Naive thymus-derived CD8-positive, alpha-beta T cell (primary cell): Measurements from ENCODE around the gene CCT6A. TPM values are rescaled to one million over a fixed set of nuclear protein-coding genes. Genes with fewer than 3 reads are reported as not detected.
A peak's percentile ranks its signal among the peaks of the same experiment; 100 is the strongest.
"Not testable (repeated sequence)": the region's sequence is repeated elsewhere in the genome, so short reads cannot be mapped to it uniquely, and the experiment has no call there.

ENCODE experiments used
- ATAC-seq, 2 donors: fragments of 150-1000 bp; cut with Tn5 transposase in 1 of 2; sonication (Bioruptor Pico), chemical (Tn5 transposase) in 1 of 2; 1 replicate in 1 of 2; 2 replicates in 1 of 2; pipeline ENCODE4 v1.10.0; 2021; ENCODE audit warnings: mild to moderate bottlenecking in 2 of 2, moderate library complexity in 2 of 2
- POLR2A ChIA-PET: fragments of 350-600 bp; sonication (Branson Sonifier 250); formaldehyde crosslinking; loops from one replicate; lab custom pipeline; 2021; ENCODE audit warnings: antibody characterized with exemption; lab: Charles Lee
- DNase-seq, 10 donors: peaks; one replicate each; pipeline versions ENCODE4 v3.0.0 to v3.0.0-alpha.2; 2020 to 2022
- H3K27ac Mint-ChIP-seq, 10 donors: one replicate each; pipeline ENCODE4 v1.8.0; 2020 to 2022; ENCODE audit warnings: mild to moderate bottlenecking in 10 of 10, mixed read lengths in 10 of 10, moderate library complexity in 4 of 10, inconsistent platforms in 1 of 10
- H3K27me3 Mint-ChIP-seq, 5 donors: one replicate each; pipeline ENCODE4 v1.8.0; 2021 to 2022; ENCODE audit warnings: mixed read lengths in 5 of 5
- H3K36me3 Mint-ChIP-seq, 3 donors: one replicate each; pipeline ENCODE4 v1.8.0; 2020 to 2022; ENCODE audit warnings: mixed read lengths in 3 of 3, mild to moderate bottlenecking in 2 of 3, inconsistent platforms in 1 of 3
- H3K4me1 Mint-ChIP-seq, 4 donors: one replicate each; pipeline ENCODE4 v1.8.0; 2021 to 2022; ENCODE audit warnings: mixed read lengths in 4 of 4
- H3K4me3 Mint-ChIP-seq, 10 donors: one replicate each; pipeline ENCODE4 v1.8.0; 2020 to 2022; ENCODE audit warnings: mild to moderate bottlenecking in 10 of 10, mixed read lengths in 10 of 10, moderate library complexity in 6 of 10, inconsistent platforms in 1 of 10
- H3K9me3 Mint-ChIP-seq, 9 donors: one replicate each; pipeline ENCODE4 v1.8.0; 2020 to 2022; ENCODE audit warnings: mixed read lengths in 9 of 9, mild to moderate bottlenecking in 3 of 9, inconsistent platforms in 1 of 9, moderate library complexity in 1 of 9
- polyA plus RNA-seq, 3 donors: library from polyadenylated mRNA; unstranded; fragments of 300-500 nt; fragmentation: Illumina TruSeq; gene quantifications; one replicate each; pipeline ENCODE4 v1.2.3, GENCODE V29; 2021
- total RNA-seq, 8 experiments: library from RNA in 2 of 8; stranded (reverse) in 2 of 8; gene quantifications; one replicate each; pipeline ENCODE4 v1.2.3 and lab custom pipeline; 2021 to 2026

The CCT6A gene
- total and polyA plus RNA-seq, 5 experiments from 2014 or later: 85.4 to 103 (median 90.3) TPM

- Mint-ChIP-seq H3K27me3 (peaks cover 0 to 3% (median 0%) of the 10 kb centered on the region in 5 donors), H3K4me1 (peaks cover 15 to 35% (median 33%) of the 10 kb centered on the region in 4 donors), H3K36me3 (peaks cover 0 to 62% (median 1%) of the 10 kb centered on the region in 3 donors), H3K27ac (peak overlapping the region in 9 of 10 donors; percentile 0 to 98 (median 76)), H3K4me3 (peak overlapping the region in 7 of 10 donors; percentile 8 to 70 (median 41)), H3K9me3 (no peaks in the 10 kb centered on the region)
- POLR2A ChIA-PET: interaction anchor here (4.3 kb wide), 1 partner anchor 11 kb away, joined by 42 read pairs; the partner anchor contains the start of genes CCT6A and PSPH
- ATAC-seq (no peak), DNase-seq (no peak)
These were observed 10.8 kb downstream of the CCT6A start for GRCh38 chr7:56062382-56062781.

GRCh38 chr7:56063500-56063881 lies 11.9 kb downstream of the CCT6A start:
- Mint-ChIP-seq H3K4me3 (peak overlapping the region; percentile 90 to 96 (median 94)), H3K27ac (peak overlapping the region; percentile 95 to 99 (median 98)), H3K27me3 (peaks cover 0 to 3% (median 0%) of the 10 kb centered on the region in 5 donors), H3K4me1 (peaks cover 15 to 35% (median 33%) of the 10 kb centered on the region in 4 donors), H3K9me3 (no peaks in the 10 kb centered on the region), H3K36me3 (peaks cover 0 to 56% (median 1%) of the 10 kb centered on the region in 3 donors)
- ATAC-seq (no peak), DNase-seq (no peak)
- POLR2A ChIA-PET: interaction anchor here (0.8 to 4.3 kb wide), 5 partner anchors 12 to 489 kb away, joined by 3 to 42 read pairs (median 11); partner anchors contain the start of genes CCT6A, CHCHD2 and PSPH

GRCh38 chr7:56063882-56064625 lies 12.5 kb downstream of the CCT6A start, which contains the start of gene SUMF2:
SUMF2 (plus strand) TSS chr7:56064286; CDS start chr7:56064312, 26 bp downstream.
- Mint-ChIP-seq H3K27me3 (peaks cover 0 to 3% (median 0%) of the 10 kb centered on the region in 5 donors), H3K9me3 (no peaks in the 10 kb centered on the region), H3K27ac (peak within 1 kb of the TSS; percentile 95 to 99 (median 98)), H3K4me1 (peaks cover 15 to 35% (median 33%) of the 10 kb centered on the region in 4 donors), H3K4me3 (peak within 1 kb of the TSS; percentile 90 to 96 (median 94)), H3K36me3 (peaks cover 0 to 56% (median 1%) of the 10 kb centered on the region in 3 donors)
- peak; percentile 81 to 97 (median 92) for DNase-seq
- POLR2A ChIA-PET: interaction anchor here (0.7 to 4.3 kb wide), 11 partner anchors 10 to 698 kb away, joined by 3 to 42 read pairs (median 9); partner anchors contain the start of genes CCT6A, CHCHD2 and PSPH
- peak; percentile 90 to 93 for ATAC-seq

- H3K27me3 Mint-ChIP-seq, ATAC-seq, H3K9me3 Mint-ChIP-seq, DNase-seq: not testable (repeated sequence)
- Mint-ChIP-seq H3K4me1 (peaks cover 15 to 35% (median 33%) of the 10 kb centered on the region in 4 donors), H3K36me3 (peaks cover 0 to 53% (median 0%) of the 10 kb centered on the region in 3 donors), H3K27ac (peak overlapping the region in 2 of 10 donors; percentile 57 to 81), H3K4me3 (peak overlapping the region in 4 of 10 donors; percentile 12 to 38 (median 19))
- POLR2A ChIA-PET: interaction anchor here (2.5 to 4.3 kb wide), 2 partner anchors 15 to 40 kb away, joined by 21 to 42 read pairs; partner anchors contain the start of genes CCT6A, CHCHD2 and PSPH
These were observed 14.8 kb downstream of the CCT6A start for GRCh38 chr7:56066376-56066775.

- POLR2A ChIA-PET: interaction anchor here (0.6 to 2.3 kb wide), 3 partner anchors 10 to 40 kb away, joined by 3 to 9 read pairs (median 3); partner anchors contain the start of gene SUMF2
- ATAC-seq (peak; percentile 79 to 95), DNase-seq (peak; percentile 34 to 76 (median 59))
- H3K36me3 Mint-ChIP-seq: peaks cover 0 to 56% (median 0%) of the 10 kb centered on the region in 3 donors
- H3K27me3 Mint-ChIP-seq: no peaks in the 10 kb centered on the region
- peaks cover 5 to 8% (median 6%) of the 10 kb centered on the region in 4 donors for H3K4me1 Mint-ChIP-seq
- no peak overlapping the region for H3K4me3 Mint-ChIP-seq
- H3K27ac Mint-ChIP-seq: peak overlapping the region in 6 of 10 donors; percentile 7 to 69 (median 54)
- no peaks in the 10 kb centered on the region for H3K9me3 Mint-ChIP-seq
These were observed 22.8 kb downstream of the CCT6A start for GRCh38 chr7:56074371-56074791.

GRCh38 chr7:56077681-56078080 lies 26.1 kb downstream of the CCT6A start:
- DNase-seq (no peak), ATAC-seq (no peak)
- peaks cover 0 to 46% (median 0%) of the 10 kb centered on the region in 3 donors for H3K36me3 Mint-ChIP-seq
- no peaks in the 10 kb centered on the region for H3K9me3 Mint-ChIP-seq
- POLR2A ChIA-PET: no interaction called here
- no peaks in the 10 kb centered on the region for H3K27me3 Mint-ChIP-seq
- no peak overlapping the region for H3K27ac Mint-ChIP-seq
- peaks cover 5 to 8% (median 6%) of the 10 kb centered on the region in 4 donors for H3K4me1 Mint-ChIP-seq
- no peak overlapping the region for H3K4me3 Mint-ChIP-seq

- no peaks in the 10 kb centered on the region for H3K9me3 Mint-ChIP-seq
- H3K4me1 Mint-ChIP-seq: peaks cover 5 to 7% (median 6%) of the 10 kb centered on the region in 4 donors
- ATAC-seq (no peak), DNase-seq (no peak)
- POLR2A ChIA-PET: no interaction called here
- no peaks in the 10 kb centered on the region for H3K27me3 Mint-ChIP-seq
- no peak overlapping the region for H3K4me3 Mint-ChIP-seq
- H3K36me3 Mint-ChIP-seq: peaks cover 0 to 41% (median 0%) of the 10 kb centered on the region in 3 donors
- no peak overlapping the region for H3K27ac Mint-ChIP-seq
These were observed 26.6 kb downstream of the CCT6A start for GRCh38 chr7:56078196-56078595.

GRCh38 chr7:56079450-56080185 lies 28.1 kb downstream of the CCT6A start:
- H3K36me3 Mint-ChIP-seq: peaks cover 0 to 31% (median 0%) of the 10 kb centered on the region in 3 donors
- H3K4me3 Mint-ChIP-seq: no peak overlapping the region
- no peaks in the 10 kb centered on the region for H3K27me3 Mint-ChIP-seq
- no peak for DNase-seq
- ATAC-seq: no peak
- H3K27ac Mint-ChIP-seq: peak overlapping the region in 3 of 10 donors; percentile 5 to 82 (median 53)
- peaks cover 0 to 3% (median 2%) of the 10 kb centered on the region in 4 donors for H3K4me1 Mint-ChIP-seq
- no peaks in the 10 kb centered on the region for H3K9me3 Mint-ChIP-seq
- POLR2A ChIA-PET: interaction anchor here (0.7 kb wide), 1 partner anchor 28 kb away, joined by 3 read pairs; the partner anchor contains the start of gene PSPH

GRCh38 chr7:56080726-56081435 lies 29.3 kb downstream of the CCT6A start:
- POLR2A ChIA-PET, DNase-seq, ATAC-seq, H3K4me1 Mint-ChIP-seq, H3K9me3 Mint-ChIP-seq, H3K27me3 Mint-ChIP-seq, H3K4me3 Mint-ChIP-seq: not testable (repeated sequence)
- Mint-ChIP-seq H3K27ac (peak overlapping the region in 3 of 10 donors; percentile 44 to 75 (median 50)), H3K36me3 (peaks cover 0 to 36% (median 0%) of the 10 kb centered on the region in 3 donors)

- no peaks in the 10 kb centered on the region for H3K27me3 Mint-ChIP-seq
- peaks cover 0 to 37% (median 0%) of the 10 kb centered on the region in 3 donors for H3K36me3 Mint-ChIP-seq
- H3K9me3 Mint-ChIP-seq: no peaks in the 10 kb centered on the region
- POLR2A ChIA-PET: no interaction called here
- peaks cover 0 to 3% (median 2%) of the 10 kb centered on the region in 4 donors for H3K4me1 Mint-ChIP-seq
- no peak for DNase-seq
- peak overlapping the region in 3 of 10 donors; percentile 18 to 46 (median 31) for H3K27ac Mint-ChIP-seq
- no peak overlapping the region for H3K4me3 Mint-ChIP-seq
- no peak for ATAC-seq
These were observed 30.2 kb downstream of the CCT6A start for GRCh38 chr7:56081626-56082340.
